ENCODE data around the gene SULT2B1.
A peak's percentile ranks its signal among the peaks of the same experiment; 100 is the strongest.

The SULT2B1 gene

GRCh38 chr19:48623556-48624066 lies 71.6 kb downstream of the SULT2B1 start:
- TF ChIP-seq ZBTB7A (IDR thresholded peaks at IDR 0.05; ENCODE audit: low read depth) (no peak), NFIC (IDR thresholded peaks at IDR 0.05) (no peak), USF1 (IDR thresholded peaks at IDR 0.05) (no peak), CREB1 (IDR thresholded peaks at IDR 0.05; ENCODE audit: low read depth) (no peak; the same call in 1 of the 2 replicates), MAX (IDR thresholded peaks at IDR 0.05) (no peak), YY1 (IDR thresholded peaks at IDR 0.05; ENCODE audit: low read depth) (no peak), FOXM1 (IDR thresholded peaks at IDR 0.05; ENCODE audit: borderline replicate concordance, low read depth) (no peak), TAF1 (IDR thresholded peaks at IDR 0.05; ENCODE audit: low read depth) (no peak), EGR1 (IDR thresholded peaks at IDR 0.05) (no peak), TCF12 (IDR thresholded peaks at IDR 0.05; ENCODE audit: low read depth) (no peak), REST (IDR thresholded peaks at IDR 0.05; ENCODE audit: low read depth) (no peak)

GRCh38 chr19:48624067-48624594 lies 72.2 kb downstream of the SULT2B1 start:
- TF ChIP-seq MAX (IDR thresholded peaks at IDR 0.05) (peak; percentile 68), RAD21 (IDR thresholded peaks at IDR 0.05; ENCODE audit: low read depth) (no peak), TAF1 (IDR thresholded peaks at IDR 0.05; ENCODE audit: low read depth) (no peak), YY1 (IDR thresholded peaks at IDR 0.05; ENCODE audit: low read depth) (peak; percentile 100), NFIC (IDR thresholded peaks at IDR 0.05) (no peak), EGR1 (IDR thresholded peaks at IDR 0.05) (peak; percentile 91), CREB1 (IDR thresholded peaks at IDR 0.05; ENCODE audit: low read depth) (peak; percentile 37; the same call in 1 of the 2 replicates), REST (IDR thresholded peaks at IDR 0.05; ENCODE audit: low read depth) (no peak), EP300 (IDR thresholded peaks at IDR 0.05; ENCODE audit: borderline replicate concordance) (no peak), CEBPB (IDR thresholded peaks at IDR 0.05) (no peak), FOXM1 (IDR thresholded peaks at IDR 0.05; ENCODE audit: borderline replicate concordance, low read depth) (no peak), USF1 (IDR thresholded peaks at IDR 0.05) (no peak), ZBTB7A (IDR thresholded peaks at IDR 0.05; ENCODE audit: low read depth) (peak; percentile 68; the same call in 1 of the 2 replicates), TCF12 (IDR thresholded peaks at IDR 0.05; ENCODE audit: low read depth) (no peak), TEAD4 (IDR thresholded peaks at IDR 0.05) (no peak)

- no peak for TF ChIP-seq TAF1 (IDR thresholded peaks at IDR 0.05; ENCODE audit: low read depth)
- no peak for TF ChIP-seq CEBPB (IDR thresholded peaks at IDR 0.05)
- TF ChIP-seq MAX (IDR thresholded peaks at IDR 0.05) = no peak
- no peak for TF ChIP-seq NFIC (IDR thresholded peaks at IDR 0.05)
- TF ChIP-seq USF1 (IDR thresholded peaks at IDR 0.05) = no peak
- TF ChIP-seq FOXM1 (IDR thresholded peaks at IDR 0.05; ENCODE audit: borderline replicate concordance, low read depth) = no peak
- TF ChIP-seq REST (IDR thresholded peaks at IDR 0.05; ENCODE audit: low read depth) = no peak
- no peak for TF ChIP-seq RAD21 (IDR thresholded peaks at IDR 0.05; ENCODE audit: low read depth)
- TF ChIP-seq TEAD4 (IDR thresholded peaks at IDR 0.05) = no peak
- TF ChIP-seq ZBTB7A (IDR thresholded peaks at IDR 0.05; ENCODE audit: low read depth) = no peak
- TF ChIP-seq EGR1 (IDR thresholded peaks at IDR 0.05) = no peak
- no peak for TF ChIP-seq EP300 (IDR thresholded peaks at IDR 0.05; ENCODE audit: borderline replicate concordance)
- TF ChIP-seq CREB1 (IDR thresholded peaks at IDR 0.05; ENCODE audit: low read depth) = no peak
These were observed 73.1 kb downstream of the SULT2B1 start for GRCh38 chr19:48624791-48625723.

Data from Ishikawa (cell line).